G401 (cell line): ENCODE results near the gene SUZ12. TPM values are rescaled to one million over a fixed set of nuclear protein-coding genes. Genes with fewer than 3 reads are reported as not detected.
"Not testable (repeated sequence)": the region's sequence is repeated elsewhere in the genome, so short reads cannot be mapped to it uniquely, and the experiment has no call there.

Experiments used
- DNase-seq: peaks from one replicate; pipeline ENCODE4 v3.0.0-alpha.2; 2015; ENCODE audit warnings: low spot score
- in situ Hi-C: cut with HindIII; loops from 2 replicates; pipeline ENCODE4 v1.10.0; 2016; ENCODE audit warnings: low sequenced_read_pairs, mixed read lengths
- total RNA-seq: library from RNA; depleted of rRNA; stranded (reverse); fragments of >200 nt; shearing (Covaris generic); gene quantifications from 2 replicates; pipeline ENCODE4 v1.2.3, GENCODE V29; 2014

Gene SUZ12
- total RNA-seq, 1 experiment from 2014 or later = 65.7 TPM

- DNase-seq, in situ Hi-C loops: not testable (repeated sequence)
Observed at GRCh38 chr17:31941916-31942315, 5.1 kb downstream of the SUZ12 start.

GRCh38 chr17:31942396-31942795, 5.6 kb downstream of the SUZ12 start:
- in situ Hi-C loops, DNase-seq: not testable (repeated sequence)

- in situ Hi-C loops, DNase-seq: not testable (repeated sequence)
Observed at GRCh38 chr17:31951953-31952352, 15.1 kb downstream of the SUZ12 start.

- not testable (repeated sequence) for DNase-seq
Observed at GRCh38 chr17:31964131-31964530, 27.3 kb downstream of the SUZ12 start.

GRCh38 chr17:31967648-31968047, 30.8 kb downstream of the SUZ12 start:
- in situ Hi-C loops = no loop called here
- DNase-seq = no peak

More at GRCh38 chr17:31964131-31964530, 27.3 kb downstream of the SUZ12 start:
- in situ Hi-C loops = not testable (repeated sequence)

GRCh38 chr17:31970416-31970815, 33.6 kb downstream of the SUZ12 start:
- not testable (repeated sequence) for DNase-seq

GRCh38 chr17:31974269-31975071, 37.7 kb downstream of the SUZ12 start:
- DNase-seq, in situ Hi-C loops: not testable (repeated sequence)

More at GRCh38 chr17:31970416-31970815, 33.6 kb downstream of the SUZ12 start:
- in situ Hi-C loops = not testable (repeated sequence)

- in situ Hi-C loops, DNase-seq: not testable (repeated sequence)
Observed at GRCh38 chr17:31975391-31975790, 38.6 kb downstream of the SUZ12 start.

- in situ Hi-C loops, DNase-seq: not testable (repeated sequence)
Observed at GRCh38 chr17:31991821-31992220, 55.0 kb downstream of the SUZ12 start.

- no peak for DNase-seq
- in situ Hi-C loops = no loop called here
Observed at GRCh38 chr17:31997005-31997404, 60.2 kb downstream of the SUZ12 start.

- peak; percentile 86 for DNase-seq
- in situ Hi-C loops = no loop called here
Observed at GRCh38 chr17:32006957-32007462, 70.2 kb downstream of the SUZ12 start, which contains the start of gene LRRC37B. TSS of gene LRRC37B (plus strand) at chr17:32007383. CDS start at chr17:32021393, 14,010 bp downstream.

GRCh38 chr17:32007463-32008298, 70.9 kb downstream of the SUZ12 start:
- peak; percentile 69 for DNase-seq
- in situ Hi-C loops = no loop called here

- DNase-seq = peak; percentile 36
- in situ Hi-C loops = no loop called here
Observed at GRCh38 chr17:32009262-32009542, 72.4 kb downstream of the SUZ12 start.

GRCh38 chr17:32010114-32010513, 73.3 kb downstream of the SUZ12 start:
- DNase-seq = no peak
- in situ Hi-C loops = no loop called here

GRCh38 chr17:32015245-32016013, 78.6 kb downstream of the SUZ12 start:
- in situ Hi-C loops = no loop called here
- DNase-seq = no peak

GRCh38 chr17:32016231-32016630, 79.4 kb downstream of the SUZ12 start:
- in situ Hi-C loops = no loop called here
- no peak for DNase-seq

GRCh38 chr17:32019228-32019627, 82.4 kb downstream of the SUZ12 start:
- in situ Hi-C loops = no loop called here
- DNase-seq = no peak

- peak; percentile 26 for DNase-seq
- in situ Hi-C loops = no loop called here
Observed at GRCh38 chr17:32020943-32021614, 84.3 kb downstream of the SUZ12 start.

- in situ Hi-C loops = no loop called here
- no peak for DNase-seq
Observed at GRCh38 chr17:32021615-32021955, 84.8 kb downstream of the SUZ12 start.
